ENCODE measurements around the gene MED12L. TPM values are rescaled to one million over a fixed set of nuclear protein-coding genes. Genes with fewer than 3 reads are reported as not detected.

The MED12L gene
- polyA plus RNA-seq, 1 of the 3 experiments (the other 2 are of a cell fraction) = 0.03 TPM

DNA sequence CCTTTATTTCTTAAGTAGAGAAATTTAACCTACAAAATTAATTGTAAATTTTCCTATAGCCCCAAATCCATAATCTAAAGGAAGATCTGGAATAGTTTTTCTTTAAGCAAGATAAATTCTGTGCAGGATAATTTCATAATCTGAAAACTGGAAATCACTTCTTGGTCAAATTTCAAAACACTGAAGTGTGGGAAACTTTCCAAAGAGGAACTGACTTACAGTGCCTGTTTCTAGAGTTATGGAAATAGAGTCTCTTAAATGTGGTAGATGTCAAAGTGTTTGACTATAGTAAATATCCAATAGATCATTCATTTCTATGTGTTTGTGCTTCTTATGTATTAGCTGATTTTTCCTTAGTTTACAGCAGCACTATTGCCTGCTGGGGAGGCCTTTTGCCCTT, 245.4 kb downstream of the MED12L start:
- no peaks in the 10 kb centered on the region for H3K36me3 ChIP-seq (replicated peaks in 1 of 2; ENCODE audit: control insufficient read depth in 1 of 2, insufficient read depth in 2 of 2, low read length in 1 of 2)
- H3K4me2 ChIP-seq = no peak overlapping the region
- TF ChIP-seq ELF1 (IDR thresholded peaks at IDR 0.05) (no peak), RFX5 (IDR thresholded peaks at IDR 0.05; ENCODE audit: low read length) (no peak), RXRA (IDR thresholded peaks at IDR 0.05; ENCODE audit: borderline replicate concordance, low read depth) (no peak), SMC3 (IDR thresholded peaks at IDR 0.05; ENCODE audit: low read depth, low read length) (no peak), FOSL2 (IDR thresholded peaks at IDR 0.05; ENCODE audit: borderline replicate concordance, low read depth) (no peak), MEF2A (IDR thresholded peaks at IDR 0.05; ENCODE audit: borderline replicate concordance, low read depth) (no peak), EZH2phosphoT487 (IDR thresholded peaks at IDR 0.05; ENCODE audit: borderline replicate concordance, low read depth) (no peak), JUND (IDR thresholded peaks at IDR 0.05) (no peak), GATA2 (CRISPR knock-in tag; IDR thresholded peaks at IDR 0.05) (no peak), EP300 (IDR thresholded peaks at IDR 0.05; ENCODE audit: borderline replicate concordance in 1 of 2, low read depth in 1 of 2, low read length in 1 of 2) (no peak), GABPA (IDR thresholded peaks at IDR 0.05; ENCODE audit: low read depth) (no peak), YY1 (IDR thresholded peaks at IDR 0.05; ENCODE audit: low read depth) (no peak), CHD2 (IDR thresholded peaks at IDR 0.05; ENCODE audit: low read length, partially characterized antibody) (no peak)
- TF ChIP-seq, protein P1, sequence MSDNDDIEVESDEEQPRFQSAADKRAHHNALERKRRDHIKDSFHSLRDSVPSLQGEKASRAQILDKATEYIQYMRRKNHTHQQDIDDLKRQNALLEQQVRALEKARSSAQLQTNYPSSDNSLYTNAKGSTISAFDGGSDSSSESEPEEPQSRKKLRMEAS (IDR thresholded peaks at IDR 0.05; ENCODE audit: low read depth) = no peak
- TF ChIP-seq, protein P2, sequence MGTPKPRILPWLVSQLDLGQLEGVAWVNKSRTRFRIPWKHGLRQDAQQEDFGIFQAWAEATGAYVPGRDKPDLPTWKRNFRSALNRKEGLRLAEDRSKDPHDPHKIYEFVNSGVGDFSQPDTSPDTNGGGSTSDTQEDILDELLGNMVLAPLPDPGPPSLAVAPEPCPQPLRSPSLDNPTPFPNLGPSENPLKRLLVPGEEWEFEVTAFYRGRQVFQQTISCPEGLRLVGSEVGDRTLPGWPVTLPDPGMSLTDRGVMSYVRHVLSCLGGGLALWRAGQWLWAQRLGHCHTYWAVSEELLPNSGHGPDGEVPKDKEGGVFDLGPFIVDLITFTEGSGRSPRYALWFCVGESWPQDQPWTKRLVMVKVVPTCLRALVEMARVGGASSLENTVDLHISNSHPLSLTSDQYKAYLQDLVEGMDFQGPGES (IDR thresholded peaks at IDR 0.05; ENCODE audit: low read depth, low read length) = no peak
- TF ChIP-seq, protein P3, sequence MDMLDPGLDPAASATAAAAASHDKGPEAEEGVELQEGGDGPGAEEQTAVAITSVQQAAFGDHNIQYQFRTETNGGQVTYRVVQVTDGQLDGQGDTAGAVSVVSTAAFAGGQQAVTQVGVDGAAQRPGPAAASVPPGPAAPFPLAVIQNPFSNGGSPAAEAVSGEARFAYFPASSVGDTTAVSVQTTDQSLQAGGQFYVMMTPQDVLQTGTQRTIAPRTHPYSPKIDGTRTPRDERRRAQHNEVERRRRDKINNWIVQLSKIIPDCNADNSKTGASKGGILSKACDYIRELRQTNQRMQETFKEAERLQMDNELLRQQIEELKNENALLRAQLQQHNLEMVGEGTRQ (IDR thresholded peaks at IDR 0.05; ENCODE audit: borderline replicate concordance, low read depth, low read length) = no peak
- TF ChIP-seq, protein P4, sequence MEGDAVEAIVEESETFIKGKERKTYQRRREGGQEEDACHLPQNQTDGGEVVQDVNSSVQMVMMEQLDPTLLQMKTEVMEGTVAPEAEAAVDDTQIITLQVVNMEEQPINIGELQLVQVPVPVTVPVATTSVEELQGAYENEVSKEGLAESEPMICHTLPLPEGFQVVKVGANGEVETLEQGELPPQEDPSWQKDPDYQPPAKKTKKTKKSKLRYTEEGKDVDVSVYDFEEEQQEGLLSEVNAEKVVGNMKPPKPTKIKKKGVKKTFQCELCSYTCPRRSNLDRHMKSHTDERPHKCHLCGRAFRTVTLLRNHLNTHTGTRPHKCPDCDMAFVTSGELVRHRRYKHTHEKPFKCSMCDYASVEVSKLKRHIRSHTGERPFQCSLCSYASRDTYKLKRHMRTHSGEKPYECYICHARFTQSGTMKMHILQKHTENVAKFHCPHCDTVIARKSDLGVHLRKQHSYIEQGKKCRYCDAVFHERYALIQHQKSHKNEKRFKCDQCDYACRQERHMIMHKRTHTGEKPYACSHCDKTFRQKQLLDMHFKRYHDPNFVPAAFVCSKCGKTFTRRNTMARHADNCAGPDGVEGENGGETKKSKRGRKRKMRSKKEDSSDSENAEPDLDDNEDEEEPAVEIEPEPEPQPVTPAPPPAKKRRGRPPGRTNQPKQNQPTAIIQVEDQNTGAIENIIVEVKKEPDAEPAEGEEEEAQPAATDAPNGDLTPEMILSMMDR (IDR thresholded peaks at IDR 0.05) = no peak
- TF ChIP-seq, protein P5, sequence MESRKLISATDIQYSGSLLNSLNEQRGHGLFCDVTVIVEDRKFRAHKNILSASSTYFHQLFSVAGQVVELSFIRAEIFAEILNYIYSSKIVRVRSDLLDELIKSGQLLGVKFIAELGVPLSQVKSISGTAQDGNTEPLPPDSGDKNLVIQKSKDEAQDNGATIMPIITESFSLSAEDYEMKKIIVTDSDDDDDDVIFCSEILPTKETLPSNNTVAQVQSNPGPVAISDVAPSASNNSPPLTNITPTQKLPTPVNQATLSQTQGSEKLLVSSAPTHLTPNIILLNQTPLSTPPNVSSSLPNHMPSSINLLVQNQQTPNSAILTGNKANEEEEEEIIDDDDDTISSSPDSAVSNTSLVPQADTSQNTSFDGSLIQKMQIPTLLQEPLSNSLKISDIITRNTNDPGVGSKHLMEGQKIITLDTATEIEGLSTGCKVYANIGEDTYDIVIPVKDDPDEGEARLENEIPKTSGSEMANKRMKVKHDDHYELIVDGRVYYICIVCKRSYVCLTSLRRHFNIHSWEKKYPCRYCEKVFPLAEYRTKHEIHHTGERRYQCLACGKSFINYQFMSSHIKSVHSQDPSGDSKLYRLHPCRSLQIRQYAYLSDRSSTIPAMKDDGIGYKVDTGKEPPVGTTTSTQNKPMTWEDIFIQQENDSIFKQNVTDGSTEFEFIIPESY (IDR thresholded peaks at IDR 0.05; ENCODE audit: borderline replicate concordance, low read depth) = no peak
- TF ChIP-seq, protein P6, sequence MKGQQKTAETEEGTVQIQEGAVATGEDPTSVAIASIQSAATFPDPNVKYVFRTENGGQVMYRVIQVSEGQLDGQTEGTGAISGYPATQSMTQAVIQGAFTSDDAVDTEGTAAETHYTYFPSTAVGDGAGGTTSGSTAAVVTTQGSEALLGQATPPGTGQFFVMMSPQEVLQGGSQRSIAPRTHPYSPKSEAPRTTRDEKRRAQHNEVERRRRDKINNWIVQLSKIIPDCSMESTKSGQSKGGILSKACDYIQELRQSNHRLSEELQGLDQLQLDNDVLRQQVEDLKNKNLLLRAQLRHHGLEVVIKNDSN (IDR thresholded peaks at IDR 0.05; ENCODE audit: borderline replicate concordance, low read depth) = no peak
- no peak overlapping the region for H3K9ac ChIP-seq
- ChIA-PET CTCF (no interaction called here), POLR2A (no interaction called here)
- no peaks in the 10 kb centered on the region for H3K9me2 ChIP-seq
- no peak overlapping the region for H2AFZ ChIP-seq (ENCODE audit: low read depth)
- no peaks in the 10 kb centered on the region for H3F3A ChIP-seq (replicated peaks; ENCODE audit: insufficient read depth)
- DNase-seq = no peak
- H3K27ac ChIP-seq (ENCODE audit: low read depth in 2 of 2, low read length in 1 of 2) = no peak overlapping the region
- H3K4me3 ChIP-seq (ENCODE audit: low read depth in 2 of 2, low read length in 1 of 2) = no peak overlapping the region
- 0 out of 2 replicates have a peak, but pooled peaks cover 6% of the 10 kb centered on the region for H3K27me3 ChIP-seq (ENCODE audit: insufficient read depth)
- H3K9me3 ChIP-seq = no peaks in the 10 kb centered on the region
- H3K4me1 ChIP-seq (ENCODE audit: control insufficient read depth in 1 of 2, insufficient read depth in 2 of 2, low read depth in 1 of 2, low read length in 1 of 2) = no peaks in the 10 kb centered on the region
- no peaks in the 10 kb centered on the region for H4K20me1 ChIP-seq (ENCODE audit: insufficient read depth)
- H3K79me2 ChIP-seq (ENCODE audit: insufficient read depth) = no peaks in the 10 kb centered on the region

Data from SK-N-SH (cell line).